K562 (cell line): Measurements from ENCODE around the gene AKT1S1. TPM values are rescaled to one million over a fixed set of nuclear protein-coding genes. Genes with fewer than 3 reads are reported as not detected.
A peak's percentile ranks its signal among the peaks of the same experiment; 100 is the strongest.

Source experiments
- BRF1 ChIP-seq: IDR thresholded peaks from 3 replicates; pipeline ENCODE4 v1.6.1; 2011; ENCODE audit warnings: borderline replicate concordance, mild to moderate bottlenecking; ENCODE audit not compliant: insufficient read length; ENCODE audit errors: extremely low read depth
- CHD1 ChIP-seq: fragments of 200-600 bp; sonication (generic); IDR thresholded peaks from one replicate; pipeline ENCODE4 v1.6.1; 2012; ENCODE audit warnings: mild to moderate bottlenecking, moderate library complexity, low read length, inconsistent platforms
- EWSR1 ChIP-seq: fragments of 450-650 bp; IDR thresholded peaks from 2 replicates; pipeline ENCODE4 v1.6.1; 2018; ENCODE audit warnings: borderline replicate concordance, mild to moderate bottlenecking, low read depth, moderate library complexity; ENCODE audit not compliant: partially characterized antibody
- PRMT5 ChIP-seq: sonication (generic); formaldehyde crosslinking; IDR thresholded peaks from 2 replicates; pipeline ENCODE4 v1.5.0; 2020; ENCODE audit warnings: missing genetic modification reagents
- RFX5 ChIP-seq: IDR thresholded peaks from 2 replicates; pipeline ENCODE4 v1.6.1; 2011; ENCODE audit warnings: low read depth, mild to moderate bottlenecking, improper control_type of control experiment, low read length
- SIN3B ChIP-seq: fragments of 450-650 bp; IDR thresholded peaks from 2 replicates; pipeline ENCODE4 v1.6.1; 2017; ENCODE audit warnings: low read depth, mild to moderate bottlenecking, moderate library complexity
- STAT6 ChIP-seq: sonication (generic); formaldehyde crosslinking; IDR thresholded peaks from 2 replicates; pipeline ENCODE4 v1.8.1; 2023; ENCODE audit warnings: mild to moderate bottlenecking, missing genetic modification reagents
- TAF7 ChIP-seq: fragments of 450-650 bp; IDR thresholded peaks from 2 replicates; pipeline ENCODE4 v1.6.1; 2016; ENCODE audit warnings: missing genetic modification characterization, missing compliant biosample characterization
- TCF3 ChIP-seq: sonication (generic); formaldehyde crosslinking; IDR thresholded peaks from 2 replicates; pipeline ENCODE4 v1.4.0; 2020; ENCODE audit warnings: mild to moderate bottlenecking, missing genetic modification reagents
- XRCC3 ChIP-seq: fragments of 450-650 bp; IDR thresholded peaks from 2 replicates; pipeline ENCODE4 v1.6.1; 2017; ENCODE audit warnings: mild to moderate bottlenecking, moderate library complexity
- ZBTB11 ChIP-seq, 3 experiments: fragments of 200-800 bp in 1 of 3; fragments of 250-450 bp in 1 of 3; fragments of 450-650 bp in 1 of 3; sonication (Bioruptor Pico) in 1 of 3; sonication (Bioruptor generic) in 1 of 3; formaldehyde crosslinking in 1 of 3; IDR thresholded peaks; 2 replicates each; pipeline versions ENCODE4 v1.6.1 to v1.8.0; 2016 to 2022; ENCODE audit warnings: mild to moderate bottlenecking in 2 of 3, missing genetic modification characterization in 2 of 3, missing compliant biosample characterization in 1 of 3, moderate library complexity in 1 of 3
- ZEB2 ChIP-seq: fragments of 450-650 bp; IDR thresholded peaks from 2 replicates; pipeline ENCODE4 v1.6.1; 2016
- ZNF232 ChIP-seq: sonication (generic); formaldehyde crosslinking; IDR thresholded peaks from 2 replicates; pipeline ENCODE4 v1.8.0; 2022; ENCODE audit warnings: mild to moderate bottlenecking, missing genetic modification reagents
- ZNF384 ChIP-seq: IDR thresholded peaks from 2 replicates; pipeline ENCODE4 v1.6.1; 2012; ENCODE audit warnings: low read depth, low read length, improper control_type of control experiment
- ZNF436 ChIP-seq: fragments of 250-450, 450-650 bp; sonication (Bioruptor Pico); formaldehyde crosslinking; IDR thresholded peaks from 2 replicates; pipeline ENCODE4 v1.7.0; 2020; ENCODE audit warnings: mild to moderate bottlenecking
- ZNF592 ChIP-seq: fragments of 450-650 bp; IDR thresholded peaks from 2 replicates; pipeline ENCODE4 v1.6.1; 2017; ENCODE audit warnings: antibody characterized with exemption, mild to moderate bottlenecking
- ZNF780A ChIP-seq: fragments of 250-450 bp; sonication (Bioruptor Pico); IDR thresholded peaks from 2 replicates; pipeline ENCODE4 v1.5.0; 2021; ENCODE audit warnings: mild to moderate bottlenecking
- polyA plus RNA-seq, 8 experiments: library from polyadenylated mRNA; depleted of rRNA in 4 of 8; stranded (reverse) in 5 of 8; unstranded in 3 of 8; fragments of >200 nt; fragmentation: Nextera tagmentation in 2 of 8; fragmentation: Illumina TruSeq in 1 of 8; extraction: Ambion mirVana in 2 of 8; extraction: Trizol in 1 of 8; gene quantifications; 2 replicates each; pipeline versions ENCODE4 v1.2.1 to v1.2.3, GENCODE V29; 2011 to 2014; ENCODE audit warnings: inconsistent platforms in 1 of 8, missing spikeins in 1 of 8
- total RNA-seq, 7 experiments: library from RNA; depleted of rRNA in 6 of 7; stranded (reverse); fragments of >200 nt in 6 of 7; fragmentation: Illumina TruSeq in 2 of 7; extraction: Trizol in 2 of 7; gene quantifications; 2 replicates each; pipeline versions ENCODE4 v1.2.1 to v1.2.3, GENCODE V29; 2011 to 2021; ENCODE audit warnings: low replicate concordance in 1 of 7

The AKT1S1 gene
- total and polyA plus RNA-seq, 9 of the 15 experiments (the other 6 are each of a cell fraction or from before 2014, with no cell fraction given), result 1.2 to 50.3 (median 17.1) TPM

- no peak for TF ChIP-seq SIN3B
- no peak for TF ChIP-seq EWSR1
- no peak for TF ChIP-seq BRF1
- no peak for TF ChIP-seq XRCC3
- TF ChIP-seq ZNF232, result peak; percentile 99
- TF ChIP-seq STAT6 (CRISPR knock-in tag), result peak; percentile 99; the same call in 1 of the 2 replicates
- no peak; a peak in 2 of 6 replicates for TF ChIP-seq ZBTB11 (CRISPR knock-in tag; IDR thresholded peaks at IDR 0.05)
- no peak for TF ChIP-seq ZNF436 (CRISPR knock-in tag)
- 0 out of 2 replicates have a peak, but pooled peaks have one; percentile 32 for TF ChIP-seq TAF7 (tag)
- no peak for TF ChIP-seq CHD1
- no peak for TF ChIP-seq ZNF780A (CRISPR knock-in tag)
- no peak for TF ChIP-seq RFX5
- peak; percentile 79; the same call in 1 of the 2 replicates for TF ChIP-seq ZEB2
- peak; percentile 98 for TF ChIP-seq ZNF592
- TF ChIP-seq TCF3 (CRISPR knock-in tag), result peak; percentile 59
- peak; percentile 49; the same call in 1 of the 2 replicates for TF ChIP-seq ZNF384
- TF ChIP-seq PRMT5 (CRISPR knock-in tag), result peak; percentile 92
Measured at GRCh38 chr19:49889687-49890348, 12.7 kb upstream of the AKT1S1 start (continued).
